H9 (cell line): ENCODE data around the gene IMPA2. TPM values are rescaled to one million over a fixed set of nuclear protein-coding genes. Genes with fewer than 3 reads are reported as not detected.

Experiments
- DNase-seq: peaks from one replicate; pipeline ENCODE4 v3.0.0-alpha.2; 2017
- H2AFZ ChIP-seq: one replicate; pipeline ENCODE4 v1.6.1; 2013; ENCODE audit warnings: mild to moderate bottlenecking, low read length, control low read depth, moderate library complexity
- H2AK5ac ChIP-seq: 2 replicates; pipeline ENCODE4 v1.6.1; 2013; ENCODE audit warnings: low read length, control low read depth, mixed read lengths; ENCODE audit not compliant: insufficient read length
- H2BK120ac ChIP-seq: one replicate; pipeline ENCODE4 v1.6.1; 2013; ENCODE audit warnings: low read depth, mild to moderate bottlenecking, low read length, control low read depth, inconsistent platforms; ENCODE audit not compliant: poor library complexity, severe bottlenecking
- H2BK12ac ChIP-seq: 2 replicates; pipeline ENCODE4 v1.6.1; 2013; ENCODE audit warnings: low read length, control low read depth, mixed read lengths, low read depth; ENCODE audit not compliant: insufficient read length
- H2BK15ac ChIP-seq: 2 replicates; pipeline ENCODE4 v1.6.1; 2013; ENCODE audit warnings: low read depth, low read length, control low read depth
- H2BK20ac ChIP-seq: one replicate; pipeline ENCODE4 v1.6.1; 2013; ENCODE audit warnings: low read depth, mild to moderate bottlenecking, low read length, control low read depth, inconsistent platforms; ENCODE audit not compliant: poor library complexity, severe bottlenecking
- H2BK5ac ChIP-seq: 2 replicates; pipeline ENCODE4 v1.6.1; 2013; ENCODE audit warnings: low read length, control low read depth, mixed read lengths; ENCODE audit not compliant: insufficient read length
- H3K14ac ChIP-seq: 2 replicates; pipeline ENCODE4 v1.6.1; 2013; ENCODE audit warnings: low read length, control low read depth; ENCODE audit not compliant: insufficient read depth
- H3K18ac ChIP-seq: 2 replicates; pipeline ENCODE4 v1.6.1; 2013; ENCODE audit warnings: low read depth, mild to moderate bottlenecking, mixed read lengths, low read length, control low read depth; ENCODE audit not compliant: insufficient read length
- H3K23ac ChIP-seq: 2 replicates; pipeline ENCODE4 v1.6.1; 2013; ENCODE audit warnings: low read length, control low read depth, mixed read lengths, low read depth; ENCODE audit not compliant: insufficient read length
- H3K23me2 ChIP-seq: 2 replicates; pipeline ENCODE4 v1.6.1; 2013; ENCODE audit warnings: low read depth, mild to moderate bottlenecking, mixed read lengths, low read length, control low read depth; ENCODE audit not compliant: insufficient read length, poor library complexity, severe bottlenecking
- H3K27ac ChIP-seq: 2 replicates; pipeline ENCODE4 v1.5.1; 2013; ENCODE audit warnings: low read length, control low read depth, mixed read lengths, low read depth; ENCODE audit not compliant: insufficient read length
- H3K27me3 ChIP-seq: 2 replicates; pipeline ENCODE4 v1.6.1; 2013; ENCODE audit warnings: low read length, control low read depth, inconsistent platforms; ENCODE audit not compliant: insufficient read depth
- H3K4ac ChIP-seq: 2 replicates; pipeline ENCODE4 v1.6.1; 2013; ENCODE audit warnings: low read depth, mild to moderate bottlenecking, control low read depth, inconsistent platforms, low read length, moderate library complexity
- H3K4me1 ChIP-seq: 2 replicates; pipeline ENCODE4 v1.6.1; 2013; ENCODE audit warnings: low read length, control low read depth, inconsistent platforms; ENCODE audit not compliant: insufficient read depth
- H3K4me2 ChIP-seq: 2 replicates; pipeline ENCODE4 v1.6.1; 2013; ENCODE audit warnings: low read length, control low read depth, mixed read lengths; ENCODE audit not compliant: insufficient read length, insufficient read depth
- H3K56ac ChIP-seq: 2 replicates; pipeline ENCODE4 v1.6.1; 2013; ENCODE audit warnings: low read depth, mild to moderate bottlenecking, mixed read lengths, low read length, control low read depth; ENCODE audit not compliant: insufficient read length
- H3K79me1 ChIP-seq: 2 replicates; pipeline ENCODE4 v1.6.1; 2013; ENCODE audit warnings: low read depth, mild to moderate bottlenecking, moderate library complexity, low read length, control low read depth, inconsistent platforms; ENCODE audit not compliant: insufficient read depth, poor library complexity, severe bottlenecking
- H3K79me2 ChIP-seq: 2 replicates; pipeline ENCODE4 v1.6.1; 2013; ENCODE audit warnings: low read length, control low read depth, inconsistent platforms; ENCODE audit not compliant: insufficient read depth
- H3K9ac ChIP-seq: 2 replicates; pipeline ENCODE4 v1.6.1; 2013; ENCODE audit warnings: low read length, control low read depth, mixed read lengths; ENCODE audit not compliant: insufficient read length; ENCODE audit errors: extremely low read depth
- H3K9me3 ChIP-seq: one replicate; pipeline ENCODE4 v1.6.1; 2013; ENCODE audit warnings: low read depth, low read length, inconsistent platforms; ENCODE audit not compliant: control insufficient read depth
- H3T11ph ChIP-seq: one replicate; pipeline ENCODE4 v1.6.1; 2013; ENCODE audit warnings: mild to moderate bottlenecking, low read length, control low read depth, inconsistent platforms
- H4K20me1 ChIP-seq: one replicate; pipeline ENCODE4 v1.6.1; 2013; ENCODE audit not compliant: control insufficient read depth, insufficient read length, insufficient read depth
- H4K5ac ChIP-seq: 2 replicates; pipeline ENCODE4 v1.6.1; 2013; ENCODE audit warnings: low read depth, mild to moderate bottlenecking, mixed read lengths, low read length, control low read depth; ENCODE audit not compliant: insufficient read length
- H4K8ac ChIP-seq: replicated peaks from 2 replicates; pipeline ENCODE4 v1.6.1; 2013; ENCODE audit warnings: low read length, control low read depth, mixed read lengths, low read depth; ENCODE audit not compliant: insufficient read length
- H4K91ac ChIP-seq: 2 replicates; pipeline ENCODE4 v1.6.1; 2013; ENCODE audit warnings: low read depth, mild to moderate bottlenecking, moderate library complexity, mixed read lengths, low read length, control low read depth; ENCODE audit not compliant: insufficient read length
- H3K27ac Mint-ChIP-seq, 3 experiments: 2 replicates in 2 of 3; 3 replicates in 1 of 3; pipeline ENCODE4 v1.8.0; 2020 to 2021; ENCODE audit warnings: mixed read lengths in 3 of 3, mild to moderate bottlenecking in 1 of 3, moderate library complexity in 1 of 3
- H3K27me3 Mint-ChIP-seq: 2 replicates; pipeline ENCODE4 v1.8.0; 2021; ENCODE audit warnings: low read depth, mild to moderate bottlenecking, moderate library complexity, mixed read lengths
- H3K36me3 Mint-ChIP-seq, 3 experiments: 2 replicates in 2 of 3; 3 replicates in 1 of 3; pipeline ENCODE4 v1.8.0; 2020 to 2021; ENCODE audit warnings: low read depth in 3 of 3, mixed read lengths in 3 of 3; ENCODE audit not compliant: insufficient read depth in 1 of 3
- H3K4me1 Mint-ChIP-seq, 2 experiments: 2 replicates each; pipeline ENCODE4 v1.8.0; 2020; ENCODE audit warnings: mixed read lengths in 2 of 2
- H3K4me3 Mint-ChIP-seq, 2 experiments: 2 replicates in 1 of 2; 3 replicates in 1 of 2; pipeline ENCODE4 v1.8.0; 2020 to 2021; ENCODE audit warnings: mild to moderate bottlenecking in 2 of 2, mixed read lengths in 2 of 2, moderate library complexity in 1 of 2
- H3K9me3 Mint-ChIP-seq, 2 experiments: 2 replicates in 1 of 2; 3 replicates in 1 of 2; pipeline ENCODE4 v1.8.0; 2020; ENCODE audit warnings: mild to moderate bottlenecking in 2 of 2, mixed read lengths in 2 of 2, moderate library complexity in 1 of 2
- WGBS: extraction: QIAGEN DNeasy Blood & Tissue Kit; methylation state at CpG from one replicate; pipeline ENCODE4 v1.1.7; 2013; ENCODE audit warnings: missing lambda C conversion rate, low lambda C conversion rate, mixed read lengths; ENCODE audit not compliant: insufficient read length; ENCODE audit errors: extremely low coverage; 5-methylcytosine and 5-hydroxymethylcytosine counted together
- total RNA-seq: library from RNA; stranded (reverse); gene quantifications from 2 replicates; pipeline ENCODE4 v1.2.1, GENCODE V29; 2021
- TF ChIP-seq, protein P1 (sequence below): fragments of 200-600 bp; sonication (generic); conservative IDR thresholded peaks from 3 replicates; pipeline ENCODE4 v1.8.0; 2021; ENCODE audit warnings: antibody characterized with exemption, mild to moderate bottlenecking

IMPA2 gene
- total RNA-seq, 1 experiment from 2014 or later: 73.8 TPM

DNA sequence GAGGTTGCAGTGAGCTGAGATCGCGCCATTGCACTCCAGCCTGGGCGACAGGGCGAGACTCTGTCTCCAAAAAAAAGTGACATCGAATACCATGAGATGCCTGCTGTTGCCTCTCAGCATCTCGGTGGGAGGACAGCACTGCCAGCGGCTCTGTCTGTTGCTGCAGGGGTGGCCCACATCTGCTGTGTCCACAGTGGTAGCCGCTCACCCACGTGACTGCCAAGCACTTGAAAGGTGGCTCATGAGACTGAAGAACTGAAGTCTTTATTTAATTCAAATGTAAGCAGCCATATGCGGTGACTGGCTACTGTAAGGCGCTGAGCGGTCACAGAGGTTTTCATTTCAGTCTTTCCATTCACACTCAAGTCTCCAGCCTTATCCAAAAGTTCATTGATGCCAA, 25.8 kb downstream of the IMPA2 start:
- Histone ChIP-seq H2AK5ac (no peak overlapping the region), H3K14ac (no peak overlapping the region), H3K23ac (no peak overlapping the region), H3K4ac (no peak overlapping the region), H2AFZ (no peak overlapping the region), H3K9me3 (no peaks in the 10 kb centered on the region), H3K27ac (no peak overlapping the region), H3K79me1 (no peaks in the 10 kb centered on the region), H3K4me1 (no peaks in the 10 kb centered on the region), H4K91ac (no peak overlapping the region), H2BK20ac (no peak overlapping the region), H3T11ph (no peak overlapping the region), H4K20me1 (no peaks in the 10 kb centered on the region), H3K79me2 (no peaks in the 10 kb centered on the region), H4K5ac (no peak overlapping the region), H3K4me2 (no peak overlapping the region), H3K56ac (no peak overlapping the region), H3K9ac (no peak overlapping the region), H2BK15ac (no peak overlapping the region), H4K8ac (no peak overlapping the region), H3K23me2 (no peaks in the 10 kb centered on the region), H2BK5ac (no peak overlapping the region), H2BK12ac (no peak overlapping the region), H3K18ac (no peak overlapping the region), H3K27me3 (no peaks in the 10 kb centered on the region), H2BK120ac (no peak overlapping the region)
- H3K27ac Mint-ChIP-seq: peak overlapping the region in 2 of 3 experiments; percentile 16 to 58; a peak in 2 of 7 replicates
- no CpG with 5 or more reads among the region's 12 CpGs for WGBS
- TF ChIP-seq, protein P1, sequence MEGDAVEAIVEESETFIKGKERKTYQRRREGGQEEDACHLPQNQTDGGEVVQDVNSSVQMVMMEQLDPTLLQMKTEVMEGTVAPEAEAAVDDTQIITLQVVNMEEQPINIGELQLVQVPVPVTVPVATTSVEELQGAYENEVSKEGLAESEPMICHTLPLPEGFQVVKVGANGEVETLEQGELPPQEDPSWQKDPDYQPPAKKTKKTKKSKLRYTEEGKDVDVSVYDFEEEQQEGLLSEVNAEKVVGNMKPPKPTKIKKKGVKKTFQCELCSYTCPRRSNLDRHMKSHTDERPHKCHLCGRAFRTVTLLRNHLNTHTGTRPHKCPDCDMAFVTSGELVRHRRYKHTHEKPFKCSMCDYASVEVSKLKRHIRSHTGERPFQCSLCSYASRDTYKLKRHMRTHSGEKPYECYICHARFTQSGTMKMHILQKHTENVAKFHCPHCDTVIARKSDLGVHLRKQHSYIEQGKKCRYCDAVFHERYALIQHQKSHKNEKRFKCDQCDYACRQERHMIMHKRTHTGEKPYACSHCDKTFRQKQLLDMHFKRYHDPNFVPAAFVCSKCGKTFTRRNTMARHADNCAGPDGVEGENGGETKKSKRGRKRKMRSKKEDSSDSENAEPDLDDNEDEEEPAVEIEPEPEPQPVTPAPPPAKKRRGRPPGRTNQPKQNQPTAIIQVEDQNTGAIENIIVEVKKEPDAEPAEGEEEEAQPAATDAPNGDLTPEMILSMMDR: no peak
- H3K4me3 Mint-ChIP-seq: no peak overlapping the region
- peaks cover 2 to 5% of the 10 kb centered on the region in 2 experiments; a peak in 2 of 4 replicates for H3K4me1 Mint-ChIP-seq
- H3K27me3 Mint-ChIP-seq: no peaks in the 10 kb centered on the region
- H3K36me3 Mint-ChIP-seq: peaks cover 10 to 61% (median 55%) of the 10 kb centered on the region in 3 experiments; a peak in 6 of 7 replicates
- DNase-seq: no peak
- no peaks in the 10 kb centered on the region for H3K9me3 Mint-ChIP-seq
